ENCODE results near the gene IGFBP2. TPM values are rescaled to one million over a fixed set of nuclear protein-coding genes. Genes with fewer than 3 reads are reported as not detected.
A peak's percentile ranks its signal among the peaks of the same experiment; 100 is the strongest.

The IGFBP2 gene
- total RNA-seq, 6 donors from 2014 or later: 16.8 to 82.8 (median 41.9) TPM

GRCh38 chr2:216589791-216590190 lies 43.4 kb upstream of the IGFBP2 start:
- TF ChIP-seq EP300 (IDR thresholded peaks at IDR 0.05) (no peak), POLR2A (IDR thresholded peaks at IDR 0.05) (no peak), POLR2AphosphoS5 (IDR thresholded peaks at IDR 0.05) (no peak), CTCF (IDR thresholded peaks at IDR 0.05) (no peak)
- no peak for ATAC-seq (ENCODE audit: low FRiP score in 2 of 2)

GRCh38 chr2:216590780-216591179 lies 42.4 kb upstream of the IGFBP2 start:
- no peak for DNase-seq
- Histone ChIP-seq H3K36me3 (no peaks in the 10 kb centered on the region), H3K27me3 (no peaks in the 10 kb centered on the region), H3K4me3 (no peak overlapping the region), H3K4me1 (peaks cover 0 to under 1% (median 0%) of the 10 kb centered on the region in 4 donors), H3K9me3 (no peaks in the 10 kb centered on the region), H3K27ac (no peak overlapping the region)
- peak in 1 of 2 donors; percentile 29 for ATAC-seq (ENCODE audit: low FRiP score in 2 of 2)
- 68 to 82% methylated on average over 9 of the region's 9 CpGs for WGBS, 2 donors
- TF ChIP-seq EP300 (IDR thresholded peaks at IDR 0.05) (peak in 1 of 4 donors; percentile 7), POLR2AphosphoS5 (IDR thresholded peaks at IDR 0.05) (no peak)

More at GRCh38 chr2:216589791-216590190, 43.4 kb upstream of the IGFBP2 start:
- 80 to 81% methylated on average over 1 of the region's 1 CpG for WGBS, 2 donors
- Histone ChIP-seq H3K27ac (no peak overlapping the region), H3K9me3 (no peaks in the 10 kb centered on the region), H3K27me3 (no peaks in the 10 kb centered on the region), H3K36me3 (no peaks in the 10 kb centered on the region), H3K4me1 (no peaks in the 10 kb centered on the region), H3K4me3 (no peak overlapping the region)
- no peak for DNase-seq

- ATAC-seq (ENCODE audit: low FRiP score in 2 of 2): no peak
These were observed 41.7 kb upstream of the IGFBP2 start for GRCh38 chr2:216591480-216591879.

GRCh38 chr2:216594081-216594480 lies 39.1 kb upstream of the IGFBP2 start:
- TF ChIP-seq POLR2A (IDR thresholded peaks at IDR 0.05) (no peak), EP300 (IDR thresholded peaks at IDR 0.05) (no peak), CTCF (IDR thresholded peaks at IDR 0.05) (no peak), POLR2AphosphoS5 (IDR thresholded peaks at IDR 0.05) (no peak)
- H3K27ac ChIP-seq: no peak overlapping the region
- H3K4me3 ChIP-seq: no peak overlapping the region
- no peaks in the 10 kb centered on the region for H3K36me3 ChIP-seq
- WGBS, 2 donors: 69 to 76% methylated on average over 1 of the region's 1 CpG
- DNase-seq: no peak
- peaks cover 5 to 19% (median 12%) of the 10 kb centered on the region in 4 donors for H3K4me1 ChIP-seq
- no peaks in the 10 kb centered on the region for H3K9me3 ChIP-seq
- H3K27me3 ChIP-seq: no peaks in the 10 kb centered on the region
- ATAC-seq (ENCODE audit: low FRiP score in 2 of 2): no peak

More at GRCh38 chr2:216591480-216591879, 41.7 kb upstream of the IGFBP2 start:
- no peak for TF ChIP-seq CTCF (IDR thresholded peaks at IDR 0.05)
- TF ChIP-seq EP300 (IDR thresholded peaks at IDR 0.05): no peak
- TF ChIP-seq POLR2A (IDR thresholded peaks at IDR 0.05): no peak
- no peak for TF ChIP-seq POLR2AphosphoS5 (IDR thresholded peaks at IDR 0.05)
- Histone ChIP-seq H3K9me3 (no peaks in the 10 kb centered on the region), H3K27ac (no peak overlapping the region), H3K27me3 (no peaks in the 10 kb centered on the region), H3K4me3 (no peak overlapping the region), H3K36me3 (no peaks in the 10 kb centered on the region), H3K4me1 (peaks cover under 1 to 7% (median 2%) of the 10 kb centered on the region in 4 donors)
- WGBS, 2 donors: 90 to 93% methylated on average over 6 of the region's 6 CpGs
- DNase-seq: no peak

- Histone ChIP-seq H3K36me3 (no peaks in the 10 kb centered on the region), H3K27me3 (no peaks in the 10 kb centered on the region), H3K27ac (peak overlapping the region in 2 of 4 donors; percentile 8 to 26), H3K4me1 (peaks cover 5 to 19% (median 12%) of the 10 kb centered on the region in 4 donors), H3K4me3 (no peak overlapping the region), H3K9me3 (no peaks in the 10 kb centered on the region)
- 46 to 47% methylated on average over 8 of the region's 8 CpGs for WGBS, 2 donors
- TF ChIP-seq POLR2AphosphoS5 (IDR thresholded peaks at IDR 0.05): no peak
- TF ChIP-seq CTCF (IDR thresholded peaks at IDR 0.05): no peak
- no peak for TF ChIP-seq POLR2A (IDR thresholded peaks at IDR 0.05)
- TF ChIP-seq EP300 (IDR thresholded peaks at IDR 0.05): no peak
- DNase-seq (no peak), ATAC-seq (ENCODE audit: low FRiP score in 2 of 2) (no peak)
These were observed 36.8 kb upstream of the IGFBP2 start for GRCh38 chr2:216596236-216596979.
